ENCODE measurements around the gene AMDHD2.

The AMDHD2 gene, protein sequence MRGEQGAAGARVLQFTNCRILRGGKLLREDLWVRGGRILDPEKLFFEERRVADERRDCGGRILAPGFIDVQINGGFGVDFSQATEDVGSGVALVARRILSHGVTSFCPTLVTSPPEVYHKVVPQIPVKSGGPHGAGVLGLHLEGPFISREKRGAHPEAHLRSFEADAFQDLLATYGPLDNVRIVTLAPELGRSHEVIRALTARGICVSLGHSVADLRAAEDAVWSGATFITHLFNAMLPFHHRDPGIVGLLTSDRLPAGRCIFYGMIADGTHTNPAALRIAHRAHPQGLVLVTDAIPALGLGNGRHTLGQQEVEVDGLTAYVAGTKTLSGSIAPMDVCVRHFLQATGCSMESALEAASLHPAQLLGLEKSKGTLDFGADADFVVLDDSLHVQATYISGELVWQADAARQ

DNA sequence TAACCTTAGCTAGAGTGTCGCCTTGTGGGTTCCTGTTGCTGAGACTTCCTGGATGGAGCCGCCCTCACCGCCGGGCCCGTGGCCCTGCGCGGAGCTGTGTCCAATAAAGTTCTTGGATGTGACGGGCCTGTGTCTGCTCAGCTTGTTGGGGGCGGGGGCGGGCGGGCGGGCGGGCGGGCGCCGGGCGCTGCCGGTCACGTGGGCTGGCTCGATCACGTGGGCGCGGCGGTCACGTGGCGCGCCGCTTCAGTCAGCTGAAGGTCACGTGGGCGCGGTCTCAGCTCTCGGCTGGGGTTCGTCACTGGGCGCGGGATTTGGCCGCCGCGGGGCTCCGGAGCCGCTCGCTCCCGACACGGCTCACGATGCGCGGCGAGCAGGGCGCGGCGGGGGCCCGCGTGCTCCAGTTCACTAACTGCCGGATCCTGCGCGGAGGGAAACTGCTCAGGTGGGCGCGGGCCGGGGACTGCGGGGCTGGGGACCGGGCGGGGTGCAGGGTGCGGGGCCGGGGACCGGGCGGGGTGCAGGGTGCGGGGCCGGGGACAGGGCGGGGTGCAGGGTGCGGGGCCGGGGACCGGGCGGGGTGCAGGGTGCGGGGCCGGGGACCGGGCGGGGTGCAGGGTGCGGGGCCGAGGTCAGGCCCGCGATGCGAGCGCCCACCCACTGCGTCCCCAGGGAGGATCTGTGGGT lies at the start of gene AMDHD2:
Gene AMDHD2 (plus strand): TSS at position 275 of the 687 bp plus-strand sequence. CDS start 88 bp downstream, at position 363.
- peaks cover 40% of the 10 kb centered on the region for H3K4me1 Mint-ChIP-seq
- peaks cover 20% of the 10 kb centered on the region for H3K36me3 Mint-ChIP-seq
- ATAC-seq (ENCODE audit: low read depth) (peak; percentile 57), DNase-seq (ENCODE audit: low spot score in 2 of 2) (peak; percentile 87)
- H3K27ac Mint-ChIP-seq = peak within 1 kb of the TSS; percentile 94
- peak within 1 kb of the TSS; percentile 89 for H3K4me3 Mint-ChIP-seq
- H3K9me3 Mint-ChIP-seq = no peaks in the 10 kb centered on the region
- H3K27me3 Mint-ChIP-seq = no peaks in the 10 kb centered on the region

DNA sequence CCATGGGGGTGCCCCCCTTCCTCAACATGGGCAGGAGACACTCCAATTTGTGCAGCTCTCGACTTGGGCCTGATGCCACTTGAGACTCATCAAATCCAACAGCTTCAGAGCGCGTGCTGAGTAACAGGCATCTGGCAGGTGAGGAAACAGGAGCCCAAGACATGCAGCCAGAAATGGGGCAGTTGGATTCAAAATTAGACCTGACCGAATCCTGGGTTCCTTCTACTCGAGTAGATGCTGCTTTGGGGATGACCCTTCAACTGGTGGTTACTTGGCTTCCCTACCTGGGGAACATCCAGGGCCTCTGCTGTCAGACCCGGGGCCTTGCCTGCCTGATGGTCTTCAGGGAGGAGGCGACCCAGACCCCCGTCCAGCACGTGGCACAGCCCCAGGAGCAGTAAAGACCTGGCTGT lies 49.6 kb upstream of the AMDHD2 start:
- H3K9me3 Mint-ChIP-seq = no peaks in the 10 kb centered on the region
- no peak for DNase-seq (ENCODE audit: low spot score in 2 of 2)
- H3K4me3 Mint-ChIP-seq = peak overlapping the region; percentile 28
- peaks cover 28% of the 10 kb centered on the region for H3K4me1 Mint-ChIP-seq
- no peak overlapping the region for H3K27ac Mint-ChIP-seq
- no peaks in the 10 kb centered on the region for H3K36me3 Mint-ChIP-seq
- ATAC-seq (ENCODE audit: low read depth) = no peak
- peaks cover 19% of the 10 kb centered on the region for H3K27me3 Mint-ChIP-seq

DNA sequence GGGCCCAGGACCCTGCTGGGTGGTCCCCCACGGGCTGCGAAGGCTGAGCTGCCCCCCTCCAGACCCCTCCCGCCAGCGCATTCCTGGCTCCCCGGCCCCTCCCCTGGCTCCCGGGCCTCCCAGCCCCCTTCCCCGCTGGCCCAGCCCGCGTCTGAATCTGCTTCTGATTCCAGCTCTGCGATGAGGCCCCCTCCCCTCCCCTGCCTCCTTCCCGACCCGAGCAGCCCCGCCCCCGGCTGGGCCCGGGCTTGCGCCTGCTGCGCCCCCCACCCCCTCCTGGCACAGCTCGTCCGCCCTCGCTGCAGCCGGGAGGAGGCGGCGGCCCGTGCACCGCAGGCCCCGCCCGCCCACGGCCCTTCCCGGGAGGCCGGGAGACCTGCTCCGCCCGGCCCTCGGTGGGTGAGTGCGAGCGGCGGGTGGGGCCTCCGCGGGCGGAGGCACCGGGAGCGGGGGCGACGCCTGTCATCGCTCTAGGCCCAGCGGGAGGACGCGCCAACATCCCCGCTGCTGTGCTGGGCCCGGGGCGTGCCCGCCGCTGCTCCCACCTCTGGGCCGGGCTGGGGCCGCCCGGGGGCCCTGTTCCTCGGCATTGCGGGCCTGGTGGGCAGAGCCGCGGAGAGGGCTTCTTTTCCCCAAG lies 49.0 kb upstream of the AMDHD2 start, which contains the start of gene NTN3:
Gene NTN3 (plus strand): TSS at position 282 of the 637 bp plus-strand sequence. CDS start 405 bp downstream, outside the sequence.
- ATAC-seq (ENCODE audit: low read depth) = no peak
- Mint-ChIP-seq H3K36me3 (no peaks in the 10 kb centered on the region), H3K27ac (no peak within 1 kb of the TSS), H3K4me3 (peak within 1 kb of the TSS; percentile 37), H3K4me1 (peaks cover 28% of the 10 kb centered on the region), H3K27me3 (peaks cover 19% of the 10 kb centered on the region), H3K9me3 (no peaks in the 10 kb centered on the region)
- peak in 1 of 2 donors; percentile 37 for DNase-seq (ENCODE audit: low spot score in 2 of 2)

DNA sequence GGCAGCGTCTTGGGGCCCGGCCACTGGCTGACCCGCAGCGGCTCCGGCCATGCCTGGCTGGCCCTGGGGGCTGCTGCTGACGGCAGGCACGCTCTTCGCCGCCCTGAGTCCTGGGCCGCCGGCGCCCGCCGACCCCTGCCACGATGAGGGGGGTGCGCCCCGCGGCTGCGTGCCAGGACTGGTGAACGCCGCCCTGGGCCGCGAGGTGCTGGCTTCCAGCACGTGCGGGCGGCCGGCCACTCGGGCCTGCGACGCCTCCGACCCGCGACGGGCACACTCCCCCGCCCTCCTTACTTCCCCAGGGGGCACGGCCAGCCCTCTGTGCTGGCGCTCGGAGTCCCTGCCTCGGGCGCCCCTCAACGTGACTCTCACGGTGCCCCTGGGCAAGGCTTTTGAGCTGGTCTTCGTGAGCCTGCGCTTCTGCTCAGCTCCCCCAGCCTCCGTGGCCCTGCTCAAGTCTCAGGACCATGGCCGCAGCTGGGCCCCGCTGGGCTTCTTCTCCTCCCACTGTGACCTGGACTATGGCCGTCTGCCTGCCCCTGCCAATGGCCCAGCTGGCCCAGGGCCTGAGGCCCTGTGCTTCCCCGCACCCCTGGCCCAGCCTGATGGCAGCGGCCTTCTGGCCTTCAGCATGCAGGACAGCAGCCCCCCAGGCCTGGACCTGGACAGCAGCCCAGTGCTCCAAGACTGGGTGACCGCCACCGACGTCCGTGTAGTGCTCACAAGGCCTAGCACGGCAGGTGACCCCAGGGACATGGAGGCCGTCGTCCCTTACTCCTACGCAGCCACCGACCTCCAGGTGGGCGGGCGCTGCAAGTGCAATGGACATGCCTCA lies 48.3 kb upstream of the AMDHD2 start:
- no peaks in the 10 kb centered on the region for H3K9me3 Mint-ChIP-seq
- DNase-seq (ENCODE audit: low spot score in 2 of 2) (no peak), ATAC-seq (ENCODE audit: low read depth) (no peak)
- H3K4me1 Mint-ChIP-seq = peaks cover 28% of the 10 kb centered on the region
- no peaks in the 10 kb centered on the region for H3K36me3 Mint-ChIP-seq
- peak overlapping the region; percentile 37 for H3K4me3 Mint-ChIP-seq
- H3K27ac Mint-ChIP-seq = no peak overlapping the region
- peaks cover 19% of the 10 kb centered on the region for H3K27me3 Mint-ChIP-seq

DNA sequence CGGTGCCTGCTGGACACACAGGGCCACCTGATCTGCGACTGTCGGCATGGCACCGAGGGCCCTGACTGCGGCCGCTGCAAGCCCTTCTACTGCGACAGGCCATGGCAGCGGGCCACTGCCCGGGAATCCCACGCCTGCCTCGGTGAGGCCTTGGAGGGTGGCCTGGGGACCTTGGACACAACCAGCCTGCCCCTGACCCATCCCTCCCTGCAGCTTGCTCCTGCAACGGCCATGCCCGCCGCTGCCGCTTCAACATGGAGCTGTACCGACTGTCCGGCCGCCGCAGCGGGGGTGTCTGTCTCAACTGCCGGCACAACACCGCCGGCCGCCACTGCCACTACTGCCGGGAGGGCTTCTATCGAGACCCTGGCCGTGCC lies 47.7 kb upstream of the AMDHD2 start:
- DNase-seq (ENCODE audit: low spot score in 2 of 2) = no peak
- Mint-ChIP-seq H3K9me3 (no peaks in the 10 kb centered on the region), H3K4me3 (no peak overlapping the region), H3K36me3 (no peaks in the 10 kb centered on the region), H3K4me1 (peaks cover 25% of the 10 kb centered on the region), H3K27ac (no peak overlapping the region), H3K27me3 (peaks cover 19% of the 10 kb centered on the region)
- no peak for ATAC-seq (ENCODE audit: low read depth)

DNA sequence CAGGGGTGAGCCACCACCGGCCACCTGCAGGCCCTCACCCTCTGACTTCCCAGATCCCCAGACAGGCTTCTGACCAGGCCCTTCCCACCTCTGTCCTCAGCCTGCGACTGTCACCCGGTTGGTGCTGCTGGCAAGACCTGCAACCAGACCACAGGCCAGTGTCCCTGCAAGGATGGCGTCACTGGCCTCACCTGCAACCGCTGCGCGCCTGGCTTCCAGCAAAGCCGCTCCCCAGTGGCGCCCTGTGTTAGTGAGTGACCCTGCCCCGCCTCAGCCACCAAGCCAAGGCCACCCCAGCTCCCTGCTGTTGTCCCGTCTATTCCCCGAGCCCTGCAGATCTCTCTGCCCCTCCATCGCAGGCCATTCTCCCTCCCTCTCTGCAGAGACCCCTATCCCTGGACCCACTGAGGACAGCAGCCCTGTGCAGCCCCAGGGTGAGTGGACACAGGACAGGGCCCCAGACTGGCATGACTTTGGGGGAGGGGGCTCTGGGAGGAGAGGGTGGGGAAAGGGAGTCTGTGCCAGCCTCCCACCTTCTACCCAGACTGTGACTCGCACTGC lies 47.2 kb upstream of the AMDHD2 start:
- Mint-ChIP-seq H3K4me1 (peaks cover 28% of the 10 kb centered on the region), H3K36me3 (no peaks in the 10 kb centered on the region), H3K4me3 (peak overlapping the region; percentile 70), H3K27me3 (peaks cover 19% of the 10 kb centered on the region), H3K9me3 (no peaks in the 10 kb centered on the region), H3K27ac (no peak overlapping the region)
- no peak for ATAC-seq (ENCODE audit: low read depth)
- DNase-seq (ENCODE audit: low spot score in 2 of 2) = no peak

DNA sequence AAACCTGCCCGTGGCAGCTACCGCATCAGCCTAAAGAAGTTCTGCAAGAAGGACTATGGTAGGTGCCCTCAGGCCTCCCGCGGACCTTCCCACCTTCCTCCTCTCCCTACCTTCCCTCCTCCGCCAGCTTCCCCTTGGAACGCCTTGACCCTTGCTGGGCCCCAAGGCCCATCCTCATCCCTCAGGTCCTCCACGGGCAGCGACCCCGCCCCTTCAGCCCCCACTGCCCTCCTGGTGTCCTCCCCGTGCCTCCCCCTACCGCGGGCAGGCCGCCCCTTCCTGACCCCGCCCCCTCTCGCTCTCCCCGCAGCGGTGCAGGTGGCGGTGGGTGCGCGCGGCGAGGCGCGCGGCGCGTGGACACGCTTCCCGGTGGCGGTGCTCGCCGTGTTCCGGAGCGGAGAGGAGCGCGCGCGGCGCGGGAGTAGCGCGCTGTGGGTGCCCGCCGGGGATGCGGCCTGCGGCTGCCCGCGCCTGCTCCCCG lies 46.7 kb upstream of the AMDHD2 start:
- ATAC-seq (ENCODE audit: low read depth) (no peak), DNase-seq (ENCODE audit: low spot score in 2 of 2) (no peak)
- no peaks in the 10 kb centered on the region for H3K9me3 Mint-ChIP-seq
- no peaks in the 10 kb centered on the region for H3K36me3 Mint-ChIP-seq
- H3K27ac Mint-ChIP-seq = no peak overlapping the region
- H3K4me1 Mint-ChIP-seq = peaks cover 24% of the 10 kb centered on the region
- peaks cover 18% of the 10 kb centered on the region for H3K27me3 Mint-ChIP-seq
- H3K4me3 Mint-ChIP-seq = peak overlapping the region; percentile 70

DNA sequence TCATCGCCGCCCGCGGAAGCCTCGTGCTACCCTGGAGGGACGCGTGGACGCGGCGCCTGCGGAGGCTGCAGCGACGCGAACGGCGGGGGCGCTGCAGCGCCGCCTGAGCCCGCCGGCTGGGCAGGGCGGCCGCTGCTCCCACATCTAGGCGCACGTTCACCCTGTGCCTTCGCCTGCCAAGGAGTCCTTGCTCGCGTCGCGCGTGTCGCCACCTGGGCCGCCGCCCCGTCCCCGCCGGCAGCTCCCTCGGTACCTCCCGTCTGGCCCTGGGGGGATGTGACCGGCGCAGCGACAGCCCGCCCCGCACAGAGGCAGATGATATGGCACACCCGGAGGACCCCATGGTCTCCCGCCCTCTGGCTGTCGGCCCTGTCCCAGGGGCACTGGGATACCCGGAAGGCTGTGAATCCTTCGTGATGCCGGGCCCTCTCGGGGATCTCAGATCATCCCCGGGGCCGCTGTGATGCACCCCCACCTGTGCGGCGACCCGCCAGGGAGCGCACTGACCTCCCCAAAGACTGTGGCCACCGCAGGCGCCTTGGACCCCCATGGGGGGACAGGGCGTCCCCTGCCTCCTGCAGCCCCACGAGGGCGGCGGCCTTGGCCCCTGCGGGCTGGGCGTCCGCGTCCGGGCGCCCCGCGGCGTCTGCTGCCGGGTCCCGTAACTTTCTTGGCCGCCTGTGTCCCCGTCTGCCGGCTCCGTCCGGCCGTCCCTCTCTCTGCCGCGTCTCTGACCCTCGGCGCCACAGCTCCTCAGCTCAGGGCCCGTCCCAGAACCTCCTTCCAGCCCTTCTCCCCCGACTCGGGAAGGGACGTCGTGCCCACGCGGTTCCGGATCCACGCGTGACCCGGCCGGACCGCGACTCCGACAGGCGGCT lies 45.9 kb upstream of the AMDHD2 start:
- peaks cover 19% of the 10 kb centered on the region for H3K4me1 Mint-ChIP-seq
- peak overlapping the region; percentile 81 for H3K4me3 Mint-ChIP-seq
- DNase-seq (ENCODE audit: low spot score in 2 of 2) (peak; percentile 50 to 69), ATAC-seq (ENCODE audit: low read depth) (peak; percentile 76)
- H3K27me3 Mint-ChIP-seq = peaks cover 18% of the 10 kb centered on the region
- no peak overlapping the region for H3K27ac Mint-ChIP-seq
- no peaks in the 10 kb centered on the region for H3K36me3 Mint-ChIP-seq
- H3K9me3 Mint-ChIP-seq = no peaks in the 10 kb centered on the region

DNA sequence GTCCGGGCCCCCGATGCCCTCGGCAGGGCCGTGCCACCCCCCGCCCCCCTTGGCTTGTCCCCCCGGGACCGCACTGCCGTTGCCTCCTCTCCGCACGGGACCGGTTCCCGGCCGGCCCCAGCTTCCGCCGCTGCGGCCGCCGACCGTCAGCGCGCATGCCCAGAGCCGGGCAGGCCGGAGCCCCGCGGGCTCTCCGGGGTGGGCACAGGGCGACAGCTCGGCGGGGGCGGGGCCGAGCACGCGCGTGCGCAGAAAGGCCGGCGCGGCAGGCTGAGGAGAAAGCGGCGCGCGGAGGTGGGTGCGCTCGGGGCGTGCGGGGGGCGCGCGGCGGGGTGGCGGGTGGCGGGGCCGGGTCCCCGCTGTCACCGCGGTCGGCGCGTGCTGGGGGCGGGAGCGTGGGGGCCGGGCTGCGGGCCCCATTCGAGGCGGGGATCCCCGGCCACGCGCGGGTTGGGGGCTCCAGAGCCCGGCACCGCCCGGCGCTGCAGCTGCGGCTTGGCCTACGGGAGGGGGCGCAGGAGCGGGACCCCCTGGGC lies 45.2 kb upstream of the AMDHD2 start, which contains the start of gene TBC1D24:
Gene TBC1D24 (plus strand): TSS at position 251 of the 536 bp plus-strand sequence. CDS start 21,022 bp downstream, outside the sequence.
- no peaks in the 10 kb centered on the region for H3K36me3 Mint-ChIP-seq
- H3K27me3 Mint-ChIP-seq = peaks cover 13% of the 10 kb centered on the region
- DNase-seq (ENCODE audit: low spot score in 2 of 2) (peak; percentile 72 to 75), ATAC-seq (ENCODE audit: low read depth) (peak; percentile 68)
- H3K4me1 Mint-ChIP-seq = peaks cover 13% of the 10 kb centered on the region
- H3K4me3 Mint-ChIP-seq = peak within 1 kb of the TSS; percentile 81
- no peaks in the 10 kb centered on the region for H3K9me3 Mint-ChIP-seq
- H3K27ac Mint-ChIP-seq = no peak within 1 kb of the TSS

DNA sequence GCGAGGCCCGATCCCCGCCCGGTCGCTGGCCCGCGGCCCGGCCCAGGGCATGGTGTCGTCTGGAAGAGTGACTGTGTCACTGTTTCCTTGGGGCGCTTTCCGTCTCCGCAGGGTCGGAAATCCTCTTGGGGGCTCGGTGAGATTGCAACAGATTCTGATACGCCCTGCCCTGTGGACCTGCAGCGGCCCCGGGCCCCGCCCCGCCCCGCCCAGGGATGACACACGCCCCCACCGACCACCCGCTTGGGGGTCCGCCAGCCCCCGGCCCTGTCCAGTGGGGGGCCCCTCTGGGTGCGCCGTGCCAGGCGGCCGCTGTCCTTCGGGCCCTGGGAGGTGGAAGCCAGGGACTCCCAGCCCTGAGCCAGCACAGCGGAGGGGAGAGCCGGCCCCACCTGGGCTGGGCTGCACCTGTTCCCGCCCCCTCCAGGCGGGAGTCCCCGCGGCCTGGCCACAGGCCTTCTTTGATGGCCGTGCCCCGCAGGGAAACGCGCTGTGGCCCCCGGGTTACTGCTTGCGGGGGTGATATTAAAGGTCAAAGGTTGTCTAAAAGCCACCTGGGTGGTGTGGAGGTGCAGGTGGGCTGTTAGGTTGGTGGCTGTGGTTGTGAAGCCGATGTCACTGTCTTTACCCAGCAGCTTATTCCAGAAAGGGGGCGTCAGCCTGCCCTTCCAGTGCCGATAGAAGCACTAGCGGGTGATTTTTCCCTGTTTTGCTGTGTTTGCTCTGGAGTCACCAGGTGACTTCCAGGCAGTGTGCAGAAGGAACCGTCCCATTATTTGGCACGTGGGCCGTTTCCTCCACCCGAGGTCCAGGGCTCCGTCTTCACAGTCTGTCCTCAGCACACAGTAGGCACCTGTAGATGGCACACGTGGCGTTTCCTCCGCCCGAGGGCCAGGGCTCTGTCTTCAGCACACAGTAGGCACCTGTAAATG lies 44.5 kb upstream of the AMDHD2 start:
- DNase-seq (ENCODE audit: low spot score in 2 of 2) (no peak), ATAC-seq (ENCODE audit: low read depth) (peak; percentile 22)

DNA sequence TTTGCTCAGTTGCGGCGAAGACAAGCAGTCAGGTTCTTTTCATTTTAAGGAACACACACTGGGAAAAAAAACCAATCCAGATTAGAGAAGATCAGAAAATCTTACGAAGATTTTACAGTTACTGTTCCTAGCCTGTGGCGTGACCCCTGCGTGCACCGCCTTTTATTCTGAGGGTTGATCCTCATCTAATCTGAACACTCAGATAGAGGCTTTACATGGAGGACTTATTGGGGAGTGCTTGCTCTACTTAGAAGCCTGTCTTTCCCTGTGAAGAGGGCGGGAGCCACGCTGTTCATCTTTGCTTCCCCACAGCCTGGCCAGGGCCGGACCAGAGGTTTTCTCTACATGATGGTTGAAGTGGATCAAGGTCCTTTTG lies 43.8 kb upstream of the AMDHD2 start:
- DNase-seq (ENCODE audit: low spot score in 2 of 2) (no peak), ATAC-seq (ENCODE audit: low read depth) (no peak)
- Mint-ChIP-seq H3K27me3 (peaks cover 10% of the 10 kb centered on the region), H3K9me3 (no peaks in the 10 kb centered on the region), H3K4me1 (peaks cover 9% of the 10 kb centered on the region), H3K27ac (no peak overlapping the region), H3K36me3 (no peaks in the 10 kb centered on the region), H3K4me3 (peak overlapping the region; percentile 58)

More for the DNA sequence above, 44.5 kb upstream of the AMDHD2 start:
- Mint-ChIP-seq H3K36me3 (no peaks in the 10 kb centered on the region), H3K27ac (no peak overlapping the region), H3K9me3 (no peaks in the 10 kb centered on the region), H3K4me3 (peak overlapping the region; percentile 71), H3K27me3 (peaks cover 10% of the 10 kb centered on the region), H3K4me1 (peaks cover 9% of the 10 kb centered on the region)

Measured in memory B cell (primary cell).